ENCODE measurements around the gene SGPP2. TPM values are rescaled to one million over a fixed set of nuclear protein-coding genes. Genes with fewer than 3 reads are reported as not detected.
"Not testable (repeated sequence)": the region's sequence is repeated elsewhere in the genome, so short reads cannot be mapped to it uniquely, and the experiment has no call there.

Gene SGPP2
- total RNA-seq, 3 donors from 2014 or later (not counting 1 experiment from before 2014, with no cell fraction given): 0.25 to 0.30 TPM; not detected in 1

DNA sequence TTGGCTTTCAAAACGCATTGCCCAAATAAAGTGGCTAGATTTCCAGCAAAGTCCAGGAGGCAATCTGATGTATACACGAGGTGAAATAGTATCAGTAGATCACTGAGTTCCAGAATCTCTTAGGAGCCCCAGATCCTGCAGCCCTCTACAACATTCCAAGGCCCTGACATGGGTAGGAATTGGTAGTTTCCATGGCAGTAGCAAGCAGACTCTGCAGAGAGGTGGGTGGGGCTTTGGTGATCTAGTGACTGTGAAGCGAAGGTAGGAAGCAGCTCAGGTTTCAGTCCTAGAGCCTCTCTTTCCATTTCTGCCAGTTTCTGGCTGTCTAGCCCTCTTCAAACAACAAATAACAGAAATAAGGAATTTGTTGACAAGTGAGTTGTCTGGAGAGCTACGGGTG, 13.8 kb upstream of the SGPP2 start:
- no peak overlapping the region for H3K4me3 ChIP-seq (ENCODE audit: low read length)
- Mint-ChIP-seq H3K27me3 (ENCODE audit: low read depth in 2 of 2) (no peaks in the 10 kb centered on the region), H3K9me3 (peaks cover 2 to 5% of the 10 kb centered on the region in 2 donors), H3K36me3 (no peaks in the 10 kb centered on the region), H3K4me1 (no peaks in the 10 kb centered on the region), H3K27ac (no peak overlapping the region), H3K4me3 (no peak overlapping the region)
- no peak for ATAC-seq
- no peak overlapping the region for H3K27ac ChIP-seq (ENCODE audit: low read length)
- 86% methylated on average over 3 of the region's 4 CpGs for WGBS (ENCODE audit: insufficient coverage)
- no peaks in the 10 kb centered on the region for H3K36me3 ChIP-seq (ENCODE audit: control insufficient read depth, insufficient read depth, low read length)
- DNase-seq: no peak
- intact Hi-C loops (cut with micrococcal nuclease): no loop called here
- no peak for TF ChIP-seq CTCF (IDR thresholded peaks at IDR 0.05)
- H3K9me3 ChIP-seq (ENCODE audit: control insufficient read depth, insufficient read depth, low read length): peaks cover 4% of the 10 kb centered on the region
- no peaks in the 10 kb centered on the region for H3K27me3 ChIP-seq (ENCODE audit: control insufficient read depth, insufficient read depth, low read length)
- no peaks in the 10 kb centered on the region for H3K4me1 ChIP-seq (ENCODE audit: control insufficient read depth, insufficient read depth, low read length)

GRCh38 chr2:222412334-222412733, 12.0 kb upstream of the SGPP2 start:
- H3K36me3 ChIP-seq (ENCODE audit: control insufficient read depth, insufficient read depth, low read length); DNase-seq; H3K27ac ChIP-seq (ENCODE audit: low read length); H3K9me3 Mint-ChIP-seq; H3K27ac Mint-ChIP-seq; H3K4me3 ChIP-seq (ENCODE audit: low read length); H3K4me3 Mint-ChIP-seq; H3K27me3 ChIP-seq (ENCODE audit: control insufficient read depth, insufficient read depth, low read length); intact Hi-C loops (cut with micrococcal nuclease); H3K27me3 Mint-ChIP-seq (ENCODE audit: low read depth in 2 of 2); H3K36me3 Mint-ChIP-seq; H3K4me1 Mint-ChIP-seq; H3K9me3 ChIP-seq (ENCODE audit: control insufficient read depth, insufficient read depth, low read length); ATAC-seq; H3K4me1 ChIP-seq (ENCODE audit: control insufficient read depth, insufficient read depth, low read length): not testable (repeated sequence)
- no CpG with 5 or more reads among the region's 2 CpGs for WGBS (ENCODE audit: insufficient coverage)

GRCh38 chr2:222413295-222413911, 10.9 kb upstream of the SGPP2 start:
- ATAC-seq: no peak
- intact Hi-C loops (cut with micrococcal nuclease): no loop called here

DNA sequence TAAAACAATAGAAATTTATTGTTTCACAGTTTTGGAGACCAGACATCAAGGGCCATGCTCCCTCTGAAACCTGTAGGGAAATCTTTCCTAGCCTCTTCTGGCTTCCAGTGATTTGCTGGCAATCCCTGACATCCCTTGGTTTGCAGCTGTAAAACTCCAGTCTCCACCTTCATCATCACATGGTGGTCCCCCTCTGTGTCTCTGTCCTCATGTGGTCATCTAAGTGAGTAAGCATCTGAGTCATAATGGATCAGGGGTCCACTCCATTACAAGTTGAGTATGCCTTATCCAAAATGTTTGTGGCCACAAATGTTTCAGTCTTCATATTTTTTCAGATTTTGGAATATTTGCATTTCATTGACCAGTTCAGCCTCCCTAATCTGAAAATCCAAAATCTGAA, 5.6 kb upstream of the SGPP2 start:
- Histone ChIP-seq H3K27me3 (ENCODE audit: control insufficient read depth, insufficient read depth, low read length) (peaks cover 1% of the 10 kb centered on the region), H3K4me1 (ENCODE audit: control insufficient read depth, insufficient read depth, low read length) (peaks cover 2% of the 10 kb centered on the region), H3K9me3 (ENCODE audit: control insufficient read depth, insufficient read depth, low read length) (no peaks in the 10 kb centered on the region), H3K27ac (ENCODE audit: low read length) (no peak overlapping the region), H3K36me3 (ENCODE audit: control insufficient read depth, insufficient read depth, low read length) (no peaks in the 10 kb centered on the region), H3K4me3 (ENCODE audit: low read length) (no peak overlapping the region)
- no peaks in the 10 kb centered on the region for H3K36me3 Mint-ChIP-seq
- no peak overlapping the region for H3K4me3 Mint-ChIP-seq
- H3K27me3 Mint-ChIP-seq (ENCODE audit: low read depth in 2 of 2): peaks cover 11 to 24% of the 10 kb centered on the region in 2 donors
- ATAC-seq (no peak), DNase-seq (no peak)
- H3K4me1 Mint-ChIP-seq: no peaks in the 10 kb centered on the region
- H3K27ac Mint-ChIP-seq: no peak overlapping the region
- TF ChIP-seq CTCF (IDR thresholded peaks at IDR 0.05): no peak
- no peaks in the 10 kb centered on the region for H3K9me3 Mint-ChIP-seq
- intact Hi-C loops (cut with micrococcal nuclease): no loop called here

More at GRCh38 chr2:222413295-222413911, 10.9 kb upstream of the SGPP2 start:
- Histone ChIP-seq H3K9me3 (ENCODE audit: control insufficient read depth, insufficient read depth, low read length) (peaks cover 4% of the 10 kb centered on the region), H3K36me3 (ENCODE audit: control insufficient read depth, insufficient read depth, low read length) (no peaks in the 10 kb centered on the region), H3K4me3 (ENCODE audit: low read length) (no peak overlapping the region), H3K4me1 (ENCODE audit: control insufficient read depth, insufficient read depth, low read length) (no peaks in the 10 kb centered on the region), H3K27ac (ENCODE audit: low read length) (no peak overlapping the region), H3K27me3 (ENCODE audit: control insufficient read depth, insufficient read depth, low read length) (no peaks in the 10 kb centered on the region)
- Mint-ChIP-seq H3K27ac (no peak overlapping the region), H3K4me1 (no peaks in the 10 kb centered on the region), H3K27me3 (ENCODE audit: low read depth in 2 of 2) (no peaks in the 10 kb centered on the region), H3K9me3 (peaks cover 0 to 5% of the 10 kb centered on the region in 2 donors), H3K36me3 (no peaks in the 10 kb centered on the region), H3K4me3 (no peak overlapping the region)
- WGBS (ENCODE audit: insufficient coverage): no CpG with 5 or more reads among the region's 1 CpG
- TF ChIP-seq CTCF (IDR thresholded peaks at IDR 0.05): no peak
- no peak for DNase-seq
